Osteoblast (primary cell): ENCODE measurements around the gene PRKCA. TPM values are rescaled to one million over a fixed set of nuclear protein-coding genes. Genes with fewer than 3 reads are reported as not detected.

ENCODE experiments used
- DNase-seq: peaks from one replicate; pipeline ENCODE4 v3.0.0; 2011; ENCODE audit warnings: low spot score, mixed read lengths; ENCODE audit not compliant: insufficient read length; ENCODE audit errors: missing footprints
- H2AFZ ChIP-seq: 2 replicates; pipeline ENCODE4 v1.6.0; 2011; ENCODE audit warnings: mild to moderate bottlenecking, low read length
- H3K27ac ChIP-seq: 2 replicates; pipeline ENCODE4 v1.5.1; 2011; ENCODE audit warnings: mild to moderate bottlenecking, low read depth, low read length, moderate library complexity
- H3K27me3 ChIP-seq: 2 replicates; pipeline ENCODE4 v1.6.0; 2012; ENCODE audit warnings: mild to moderate bottlenecking, control low read depth, inconsistent platforms, low read length, moderate library complexity; ENCODE audit not compliant: insufficient read depth
- H3K36me3 ChIP-seq: 2 replicates; pipeline ENCODE4 v1.5.1; 2011; ENCODE audit warnings: mild to moderate bottlenecking, low read length, control low read depth, moderate library complexity; ENCODE audit not compliant: insufficient read depth
- H3K4me1 ChIP-seq: 2 replicates; pipeline ENCODE4 v1.5.1; 2011; ENCODE audit warnings: mild to moderate bottlenecking, low read length, control low read depth, moderate library complexity; ENCODE audit not compliant: insufficient read depth
- H3K4me2 ChIP-seq: 2 replicates; pipeline ENCODE4 v1.6.0; 2011; ENCODE audit warnings: mild to moderate bottlenecking, low read length; ENCODE audit not compliant: insufficient read depth
- H3K4me3 ChIP-seq: fragments of 200-600 bp; sonication (generic); 3 replicates; pipeline ENCODE4 v1.5.1; 2012; ENCODE audit warnings: mild to moderate bottlenecking, low read length, inconsistent platforms; ENCODE audit not compliant: insufficient read depth
- H3K79me2 ChIP-seq: 2 replicates; pipeline ENCODE4 v1.6.0; 2012; ENCODE audit warnings: mild to moderate bottlenecking, low read length, control low read depth, inconsistent platforms; ENCODE audit not compliant: insufficient read depth
- H3K9me3 ChIP-seq: 2 replicates; pipeline ENCODE4 v1.5.1; 2011; ENCODE audit warnings: low read depth, low read length, control low read depth
- H4K20me1 ChIP-seq: 2 replicates; pipeline ENCODE4 v1.6.0; 2012; ENCODE audit warnings: mild to moderate bottlenecking, low read length, control low read depth; ENCODE audit not compliant: insufficient read depth
- CTCF ChIP-seq: IDR thresholded peaks from 2 replicates; pipeline ENCODE4 v1.5.1; 2011; ENCODE audit warnings: mild to moderate bottlenecking, low read depth, low read length, moderate library complexity; ENCODE audit errors: extremely low read depth
- total RNA-seq: library from RNA; depleted of rRNA; stranded (reverse); fragments of >200 nt; gene quantifications from 2 replicates; pipeline ENCODE4 v1.2.3, GENCODE V29; 2012

PRKCA gene
- total RNA-seq, 1 donor: 46.0 TPM

GRCh38 chr17:66570447-66571195 lies 268.2 kb downstream of the PRKCA start:
- H3K4me1 ChIP-seq: peaks cover 21% of the 10 kb centered on the region
- H3K79me2 ChIP-seq: peaks cover 31% of the 10 kb centered on the region
- H3K36me3 ChIP-seq: no peaks in the 10 kb centered on the region
- no peak overlapping the region for H3K27ac ChIP-seq
- no peak overlapping the region for H3K4me2 ChIP-seq
- H4K20me1 ChIP-seq: no peaks in the 10 kb centered on the region
- H3K4me3 ChIP-seq: no peak overlapping the region
- TF ChIP-seq CTCF: no peak
- H3K27me3 ChIP-seq: no peaks in the 10 kb centered on the region
- H2AFZ ChIP-seq: no peak overlapping the region
- no peaks in the 10 kb centered on the region for H3K9me3 ChIP-seq
- no peak for DNase-seq

GRCh38 chr17:66571745-66572144 lies 269.3 kb downstream of the PRKCA start:
- no peak overlapping the region for H3K4me3 ChIP-seq
- no peak for TF ChIP-seq CTCF
- H3K9me3 ChIP-seq: no peaks in the 10 kb centered on the region
- no peaks in the 10 kb centered on the region for H3K36me3 ChIP-seq
- peaks cover 19% of the 10 kb centered on the region for H3K4me1 ChIP-seq
- H3K4me2 ChIP-seq: no peak overlapping the region
- H3K27ac ChIP-seq: no peak overlapping the region
- H3K27me3 ChIP-seq: no peaks in the 10 kb centered on the region
- no peak overlapping the region for H2AFZ ChIP-seq
- peaks cover 25% of the 10 kb centered on the region for H3K79me2 ChIP-seq
- peaks cover 6% of the 10 kb centered on the region for H4K20me1 ChIP-seq
- DNase-seq: no peak

- H3K36me3 ChIP-seq: no peaks in the 10 kb centered on the region
- peaks cover 25% of the 10 kb centered on the region for H3K79me2 ChIP-seq
- H3K9me3 ChIP-seq: no peaks in the 10 kb centered on the region
- no peak overlapping the region for H3K4me3 ChIP-seq
- no peaks in the 10 kb centered on the region for H3K27me3 ChIP-seq
- no peak overlapping the region for H3K4me2 ChIP-seq
- H3K27ac ChIP-seq: no peak overlapping the region
- no peak for TF ChIP-seq CTCF
- DNase-seq: no peak
- H3K4me1 ChIP-seq: peaks cover 6% of the 10 kb centered on the region
- H4K20me1 ChIP-seq: peaks cover 6% of the 10 kb centered on the region
- H2AFZ ChIP-seq: no peak overlapping the region
These were observed 270.7 kb downstream of the PRKCA start for GRCh38 chr17:66573078-66573477.

GRCh38 chr17:66574123-66574522 lies 271.7 kb downstream of the PRKCA start:
- no peaks in the 10 kb centered on the region for H3K27me3 ChIP-seq
- no peak overlapping the region for H3K27ac ChIP-seq
- no peak overlapping the region for H3K4me3 ChIP-seq
- TF ChIP-seq CTCF: no peak
- no peak for DNase-seq
- peaks cover 30% of the 10 kb centered on the region for H3K79me2 ChIP-seq
- no peaks in the 10 kb centered on the region for H3K36me3 ChIP-seq
- H3K4me2 ChIP-seq: no peak overlapping the region
- peaks cover 6% of the 10 kb centered on the region for H4K20me1 ChIP-seq
- no peak overlapping the region for H2AFZ ChIP-seq
- H3K9me3 ChIP-seq: no peaks in the 10 kb centered on the region
- no peaks in the 10 kb centered on the region for H3K4me1 ChIP-seq
